HepG2 (cell line): ENCODE data around the gene RPLP2. TPM values are rescaled to one million over a fixed set of nuclear protein-coding genes. Genes with fewer than 3 reads are reported as not detected.

ENCODE experiments used
- ARNTL ChIP-seq: sonication (generic); formaldehyde crosslinking; IDR thresholded peaks from 2 replicates; pipeline ENCODE4 v1.4.0; 2020; ENCODE audit warnings: mild to moderate bottlenecking, missing genetic modification reagents
- CEBPG ChIP-seq: IDR thresholded peaks from 2 replicates; pipeline ENCODE4 v1.6.1; 2016
- EED ChIP-seq: sonication (generic); formaldehyde crosslinking; IDR thresholded peaks from 2 replicates; pipeline ENCODE4 v1.5.0; 2020; ENCODE audit warnings: mild to moderate bottlenecking, missing genetic modification reagents
- FIP1L1 ChIP-seq: fragments of 200-400 bp; formaldehyde crosslinking; IDR thresholded peaks from 2 replicates; pipeline ENCODE4 v1.6.1; 2018; ENCODE audit warnings: low read depth, mild to moderate bottlenecking, low read length, moderate library complexity, borderline replicate concordance; ENCODE audit not compliant: insufficient read depth
- GATAD2A ChIP-seq: IDR thresholded peaks from 2 replicates; pipeline ENCODE4 v1.6.1; 2016
- HOXA5 ChIP-seq: sonication (generic); formaldehyde crosslinking; IDR thresholded peaks from 2 replicates; pipeline ENCODE4 v1.4.0; 2020; ENCODE audit warnings: missing genetic modification reagents
- NR1H2 ChIP-seq: sonication (generic); formaldehyde crosslinking; IDR thresholded peaks from 2 replicates; pipeline ENCODE4 v1.8.1; 2022; ENCODE audit warnings: low read depth, missing genetic modification reagents, borderline replicate concordance
- RFXAP ChIP-seq: sonication (generic); formaldehyde crosslinking; IDR thresholded peaks from 2 replicates; pipeline ENCODE4 v1.4.0; 2020; ENCODE audit warnings: missing genetic modification reagents, borderline replicate concordance
- SMARCC2 ChIP-seq: fragments of 450-650 bp; IDR thresholded peaks from 2 replicates; pipeline ENCODE4 v1.6.1; 2017; ENCODE audit warnings: antibody characterized with exemption, mild to moderate bottlenecking
- SMARCE1 ChIP-seq: fragments of 450-650 bp; IDR thresholded peaks from 2 replicates; pipeline ENCODE4 v1.6.1; 2017; ENCODE audit warnings: borderline replicate concordance
- SRY ChIP-seq: sonication (generic); formaldehyde crosslinking; IDR thresholded peaks from 2 replicates; pipeline ENCODE4 v1.8.0; 2022; ENCODE audit warnings: mild to moderate bottlenecking, missing genetic modification reagents
- STAT5B ChIP-seq: sonication (generic); formaldehyde crosslinking; IDR thresholded peaks from 2 replicates; pipeline ENCODE4 v1.4.0; 2020; ENCODE audit warnings: missing genetic modification reagents
- SYNCRIP ChIP-seq: fragments of 200-400 bp; formaldehyde crosslinking; IDR thresholded peaks from 2 replicates; pipeline ENCODE4 v1.6.1; 2018; ENCODE audit warnings: mild to moderate bottlenecking, low read depth, low read length; ENCODE audit not compliant: insufficient read depth
- ZFP36L1 ChIP-seq: sonication (generic); formaldehyde crosslinking; IDR thresholded peaks from 2 replicates; pipeline ENCODE4 v1.8.0; 2022; ENCODE audit warnings: mild to moderate bottlenecking, missing genetic modification reagents, moderate library complexity
- ZNF253 ChIP-seq: sonication (generic); formaldehyde crosslinking; IDR thresholded peaks from 2 replicates; pipeline ENCODE4 v1.8.0; 2022; ENCODE audit warnings: mild to moderate bottlenecking, missing genetic modification reagents, borderline replicate concordance
- ZNF546 ChIP-seq: sonication (generic); formaldehyde crosslinking; conservative IDR thresholded peaks from 2 replicates; pipeline ENCODE4 v1.8.1; 2023; ENCODE audit warnings: mild to moderate bottlenecking, missing genetic modification reagents
- ZNF772 ChIP-seq: sonication (generic); formaldehyde crosslinking; IDR thresholded peaks from 2 replicates; pipeline ENCODE4 v1.5.0; 2020; ENCODE audit warnings: mild to moderate bottlenecking, missing genetic modification reagents
- ZSCAN22 ChIP-seq: sonication (generic); formaldehyde crosslinking; IDR thresholded peaks from 2 replicates; pipeline ENCODE4 v1.4.0; 2020; ENCODE audit warnings: mild to moderate bottlenecking, missing genetic modification reagents
- polyA plus RNA-seq, 8 experiments: library from polyadenylated mRNA; depleted of rRNA in 3 of 8; stranded (reverse) in 7 of 8; unstranded in 1 of 8; fragments of >200 nt; fragmentation: Illumina TruSeq in 4 of 8; extraction: Trizol in 4 of 8; gene quantifications; 2 replicates each; pipeline versions ENCODE4 v1.2.1 to v1.2.3, GENCODE V29; 2011 to 2016; ENCODE audit warnings: low read depth in 4 of 8, missing spikeins in 1 of 8, mixed read lengths in 1 of 8; ENCODE audit not compliant: insufficient read depth in 1 of 8
- total RNA-seq, 5 experiments: library from RNA; depleted of rRNA; stranded (reverse); fragments of >200 nt; fragmentation: Illumina TruSeq; extraction: Trizol; gene quantifications; 2 replicates each; pipeline ENCODE4 v1.2.3, GENCODE V29; 2016; ENCODE audit warnings: low read depth in 1 of 5
- TF ChIP-seq, protein P1 (sequence below), 2 experiments: fragments of 450-650 bp in 1 of 2; sonication (generic) in 1 of 2; formaldehyde crosslinking; IDR thresholded peaks; 2 replicates each; pipeline versions ENCODE4 v1.5.0 to v1.8.0; 2020 to 2022; ENCODE audit warnings: mild to moderate bottlenecking in 1 of 2, missing genetic modification reagents in 1 of 2
- TF ChIP-seq, protein P2 (sequence below): sonication (generic); formaldehyde crosslinking; IDR thresholded peaks from 2 replicates; pipeline ENCODE4 v1.5.0; 2020; ENCODE audit warnings: mild to moderate bottlenecking, missing genetic modification reagents, moderate library complexity
- TF ChIP-seq, protein P3 (sequence below): sonication (generic); formaldehyde crosslinking; IDR thresholded peaks from 2 replicates; pipeline ENCODE4 v1.5.0; 2020; ENCODE audit warnings: missing genetic modification reagents, mild to moderate bottlenecking, borderline replicate concordance
- TF ChIP-seq, protein P4 (sequence below): sonication (generic); formaldehyde crosslinking; IDR thresholded peaks from 2 replicates; pipeline ENCODE4 v1.9.0; 2021; ENCODE audit warnings: missing genetic modification reagents, borderline replicate concordance
- TF ChIP-seq, protein P5 (sequence below): conservative IDR thresholded peaks from 2 replicates; pipeline ENCODE4 v1.6.1; 2018; ENCODE audit warnings: missing genetic modification reagents

Gene RPLP2
- total and polyA plus RNA-seq, 2 of the 13 experiments (the other 11 are each of a cell fraction or from before 2014, with no cell fraction given): 978 to 2,106 TPM

DNA sequence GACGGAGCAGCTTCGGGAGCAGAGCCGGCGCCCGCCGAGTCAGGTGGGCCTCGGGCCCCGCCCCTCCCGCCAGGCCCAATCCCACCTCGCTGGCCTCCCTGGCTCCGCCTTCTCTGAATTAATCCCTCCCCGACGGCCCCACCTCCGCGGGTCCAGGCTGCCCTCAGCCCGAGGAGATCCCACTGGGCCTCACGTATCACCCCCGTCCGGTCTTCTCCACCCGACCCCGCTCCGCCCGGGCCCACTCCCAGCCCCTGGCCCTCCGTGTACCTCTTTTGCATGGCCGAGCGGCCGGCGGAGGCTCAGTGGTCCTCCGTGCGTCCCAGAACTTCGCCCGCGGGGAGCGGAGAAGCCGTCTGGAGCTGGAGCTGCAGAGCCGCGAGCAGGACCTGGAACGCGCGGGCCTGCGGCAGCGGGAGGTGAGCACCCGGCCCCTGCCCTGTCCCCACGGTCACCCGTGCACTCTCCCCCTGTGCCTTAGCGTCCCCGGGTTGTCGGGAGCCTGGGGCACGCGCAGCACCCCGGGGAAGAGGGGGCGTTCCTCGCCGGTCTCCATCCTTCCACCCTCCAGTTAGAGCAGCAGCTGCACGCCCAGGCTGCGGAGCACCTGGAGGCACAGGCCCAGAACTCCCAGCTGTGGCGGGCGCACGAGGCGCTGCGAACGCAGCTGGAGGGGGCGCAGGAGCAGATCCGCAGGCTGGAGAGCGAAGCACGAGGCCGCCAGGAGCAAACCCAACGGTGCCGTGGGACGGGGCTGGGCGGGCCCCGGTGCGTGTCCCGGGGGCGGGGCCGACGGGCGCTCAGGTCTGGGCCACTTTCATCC, 20.7 kb downstream of the RPLP2 start (continued):
- TF ChIP-seq, protein P1, sequence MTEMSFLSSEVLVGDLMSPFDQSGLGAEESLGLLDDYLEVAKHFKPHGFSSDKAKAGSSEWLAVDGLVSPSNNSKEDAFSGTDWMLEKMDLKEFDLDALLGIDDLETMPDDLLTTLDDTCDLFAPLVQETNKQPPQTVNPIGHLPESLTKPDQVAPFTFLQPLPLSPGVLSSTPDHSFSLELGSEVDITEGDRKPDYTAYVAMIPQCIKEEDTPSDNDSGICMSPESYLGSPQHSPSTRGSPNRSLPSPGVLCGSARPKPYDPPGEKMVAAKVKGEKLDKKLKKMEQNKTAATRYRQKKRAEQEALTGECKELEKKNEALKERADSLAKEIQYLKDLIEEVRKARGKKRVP (CRISPR knock-in tag; IDR thresholded peaks at IDR 0.05): no peak; a peak in 1 of 4 replicates
- no peak for TF ChIP-seq CEBPG (CRISPR knock-in tag)
- TF ChIP-seq EED (CRISPR knock-in tag): 0 out of 2 replicates have a peak, but pooled peaks have one; percentile 72
- no peak for TF ChIP-seq ARNTL (CRISPR knock-in tag)
- no peak for TF ChIP-seq ZFP36L1 (CRISPR knock-in tag)
- TF ChIP-seq RFXAP (CRISPR knock-in tag): peak; percentile 42; the same call in 1 of the 2 replicates
- TF ChIP-seq SRY (CRISPR knock-in tag): peak; percentile 31; the same call in 1 of the 2 replicates
- no peak for TF ChIP-seq ZNF253
- TF ChIP-seq, protein P2, sequence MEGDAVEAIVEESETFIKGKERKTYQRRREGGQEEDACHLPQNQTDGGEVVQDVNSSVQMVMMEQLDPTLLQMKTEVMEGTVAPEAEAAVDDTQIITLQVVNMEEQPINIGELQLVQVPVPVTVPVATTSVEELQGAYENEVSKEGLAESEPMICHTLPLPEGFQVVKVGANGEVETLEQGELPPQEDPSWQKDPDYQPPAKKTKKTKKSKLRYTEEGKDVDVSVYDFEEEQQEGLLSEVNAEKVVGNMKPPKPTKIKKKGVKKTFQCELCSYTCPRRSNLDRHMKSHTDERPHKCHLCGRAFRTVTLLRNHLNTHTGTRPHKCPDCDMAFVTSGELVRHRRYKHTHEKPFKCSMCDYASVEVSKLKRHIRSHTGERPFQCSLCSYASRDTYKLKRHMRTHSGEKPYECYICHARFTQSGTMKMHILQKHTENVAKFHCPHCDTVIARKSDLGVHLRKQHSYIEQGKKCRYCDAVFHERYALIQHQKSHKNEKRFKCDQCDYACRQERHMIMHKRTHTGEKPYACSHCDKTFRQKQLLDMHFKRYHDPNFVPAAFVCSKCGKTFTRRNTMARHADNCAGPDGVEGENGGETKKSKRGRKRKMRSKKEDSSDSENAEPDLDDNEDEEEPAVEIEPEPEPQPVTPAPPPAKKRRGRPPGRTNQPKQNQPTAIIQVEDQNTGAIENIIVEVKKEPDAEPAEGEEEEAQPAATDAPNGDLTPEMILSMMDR (CRISPR knock-in tag): no peak
- TF ChIP-seq, protein P3, sequence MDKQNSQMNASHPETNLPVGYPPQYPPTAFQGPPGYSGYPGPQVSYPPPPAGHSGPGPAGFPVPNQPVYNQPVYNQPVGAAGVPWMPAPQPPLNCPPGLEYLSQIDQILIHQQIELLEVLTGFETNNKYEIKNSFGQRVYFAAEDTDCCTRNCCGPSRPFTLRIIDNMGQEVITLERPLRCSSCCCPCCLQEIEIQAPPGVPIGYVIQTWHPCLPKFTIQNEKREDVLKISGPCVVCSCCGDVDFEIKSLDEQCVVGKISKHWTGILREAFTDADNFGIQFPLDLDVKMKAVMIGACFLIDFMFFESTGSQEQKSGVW (CRISPR knock-in tag): no peak
- TF ChIP-seq FIP1L1: no peak
- TF ChIP-seq STAT5B (CRISPR knock-in tag): no peak
- no peak for TF ChIP-seq SMARCC2
- TF ChIP-seq SMARCE1: no peak
- TF ChIP-seq ZNF772: no peak
- peak; percentile 77; the same call in 1 of the 2 replicates for TF ChIP-seq ZNF546 (CRISPR knock-in tag)
- TF ChIP-seq, protein P4, sequence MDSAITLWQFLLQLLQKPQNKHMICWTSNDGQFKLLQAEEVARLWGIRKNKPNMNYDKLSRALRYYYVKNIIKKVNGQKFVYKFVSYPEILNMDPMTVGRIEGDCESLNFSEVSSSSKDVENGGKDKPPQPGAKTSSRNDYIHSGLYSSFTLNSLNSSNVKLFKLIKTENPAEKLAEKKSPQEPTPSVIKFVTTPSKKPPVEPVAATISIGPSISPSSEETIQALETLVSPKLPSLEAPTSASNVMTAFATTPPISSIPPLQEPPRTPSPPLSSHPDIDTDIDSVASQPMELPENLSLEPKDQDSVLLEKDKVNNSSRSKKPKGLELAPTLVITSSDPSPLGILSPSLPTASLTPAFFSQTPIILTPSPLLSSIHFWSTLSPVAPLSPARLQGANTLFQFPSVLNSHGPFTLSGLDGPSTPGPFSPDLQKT (CRISPR knock-in tag): no peak
- TF ChIP-seq, protein P5, sequence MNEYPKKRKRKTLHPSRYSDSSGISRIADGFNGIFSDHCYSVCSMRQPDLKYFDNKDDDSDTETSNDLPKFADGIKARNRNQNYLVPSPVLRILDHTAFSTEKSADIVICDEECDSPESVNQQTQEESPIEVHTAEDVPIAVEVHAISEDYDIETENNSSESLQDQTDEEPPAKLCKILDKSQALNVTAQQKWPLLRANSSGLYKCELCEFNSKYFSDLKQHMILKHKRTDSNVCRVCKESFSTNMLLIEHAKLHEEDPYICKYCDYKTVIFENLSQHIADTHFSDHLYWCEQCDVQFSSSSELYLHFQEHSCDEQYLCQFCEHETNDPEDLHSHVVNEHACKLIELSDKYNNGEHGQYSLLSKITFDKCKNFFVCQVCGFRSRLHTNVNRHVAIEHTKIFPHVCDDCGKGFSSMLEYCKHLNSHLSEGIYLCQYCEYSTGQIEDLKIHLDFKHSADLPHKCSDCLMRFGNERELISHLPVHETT: no peak
- no peak for TF ChIP-seq ZSCAN22
- TF ChIP-seq NR1H2 (CRISPR knock-in tag): 0 out of 2 replicates have a peak, but pooled peaks have one; percentile 34
- peak; percentile 23; the same call in 1 of the 2 replicates for TF ChIP-seq HOXA5 (CRISPR knock-in tag)
- no peak for TF ChIP-seq GATAD2A (CRISPR knock-in tag)
- no peak for TF ChIP-seq SYNCRIP
